K562 (cell line): Measurements from ENCODE around the gene WFIKKN1. TPM values are rescaled to one million over a fixed set of nuclear protein-coding genes. Genes with fewer than 3 reads are reported as not detected.

Source experiments
- CHCHD3 ChIP-seq: fragments of 250-450 bp; sonication (Bioruptor Pico); IDR thresholded peaks from 2 replicates; pipeline ENCODE4 v2.1.2; 2022; ENCODE audit warnings: mild to moderate bottlenecking
- CTBP1 ChIP-seq: fragments of 450-650 bp; IDR thresholded peaks from 2 replicates; pipeline ENCODE4 v1.6.1; 2016; ENCODE audit warnings: borderline replicate concordance
- MBD2 ChIP-seq: sonication (generic); IDR thresholded peaks from 2 replicates; pipeline ENCODE4 v1.6.1; 2016; ENCODE audit warnings: low read depth, borderline replicate concordance
- MED1 ChIP-seq: sonication (generic); formaldehyde crosslinking; IDR thresholded peaks from 2 replicates; pipeline ENCODE4 v1.8.1; 2023; ENCODE audit warnings: missing genetic modification reagents, borderline replicate concordance
- NCOA1 ChIP-seq: fragments of 450-650 bp; IDR thresholded peaks from 2 replicates; pipeline ENCODE4 v1.6.1; 2016; ENCODE audit warnings: low read depth
- TFAP4 ChIP-seq: sonication (generic); formaldehyde crosslinking; IDR thresholded peaks from 2 replicates; pipeline ENCODE4 v1.8.0; 2022; ENCODE audit warnings: missing genetic modification reagents, mild to moderate bottlenecking, moderate library complexity, borderline replicate concordance
- ZKSCAN8 ChIP-seq: fragments of 200-800 bp; sonication (Bioruptor generic); IDR thresholded peaks from 2 replicates; pipeline ENCODE4 v1.6.1; 2016; ENCODE audit warnings: missing genetic modification characterization, missing compliant biosample characterization
- ZNF766 ChIP-seq: fragments of 200-800 bp; sonication (Bioruptor generic); conservative IDR thresholded peaks from 2 replicates; pipeline ENCODE4 v1.6.1; 2016; ENCODE audit warnings: missing genetic modification characterization, missing compliant biosample characterization
- polyA plus RNA-seq, 8 experiments: library from polyadenylated mRNA; depleted of rRNA in 4 of 8; stranded (reverse) in 5 of 8; unstranded in 3 of 8; fragments of >200 nt; fragmentation: Nextera tagmentation in 2 of 8; fragmentation: Illumina TruSeq in 1 of 8; extraction: Ambion mirVana in 2 of 8; extraction: Trizol in 1 of 8; gene quantifications; 2 replicates each; pipeline versions ENCODE4 v1.2.1 to v1.2.3, GENCODE V29; 2011 to 2014; ENCODE audit warnings: inconsistent platforms in 1 of 8, missing spikeins in 1 of 8
- total RNA-seq, 7 experiments: library from RNA; depleted of rRNA in 6 of 7; stranded (reverse); fragments of >200 nt in 6 of 7; fragmentation: Illumina TruSeq in 2 of 7; extraction: Trizol in 2 of 7; gene quantifications; 2 replicates each; pipeline versions ENCODE4 v1.2.1 to v1.2.3, GENCODE V29; 2011 to 2021; ENCODE audit warnings: low replicate concordance in 1 of 7
- TF ChIP-seq, protein P1 (sequence below), 2 experiments: fragments of 450-650 bp; formaldehyde crosslinking in 1 of 2; IDR thresholded peaks; 2 replicates each; pipeline versions ENCODE4 v1.4.0 to v1.6.1; 2014 to 2020; ENCODE audit warnings: mild to moderate bottlenecking in 2 of 2, borderline replicate concordance in 1 of 2, low read depth in 1 of 2

WFIKKN1 gene
- total and polyA plus RNA-seq, 9 of the 15 experiments (the other 6 are each of a cell fraction or from before 2014, with no cell fraction given), result 0.14 to 1.1 (median 0.50) TPM; not detected in 4

DNA sequence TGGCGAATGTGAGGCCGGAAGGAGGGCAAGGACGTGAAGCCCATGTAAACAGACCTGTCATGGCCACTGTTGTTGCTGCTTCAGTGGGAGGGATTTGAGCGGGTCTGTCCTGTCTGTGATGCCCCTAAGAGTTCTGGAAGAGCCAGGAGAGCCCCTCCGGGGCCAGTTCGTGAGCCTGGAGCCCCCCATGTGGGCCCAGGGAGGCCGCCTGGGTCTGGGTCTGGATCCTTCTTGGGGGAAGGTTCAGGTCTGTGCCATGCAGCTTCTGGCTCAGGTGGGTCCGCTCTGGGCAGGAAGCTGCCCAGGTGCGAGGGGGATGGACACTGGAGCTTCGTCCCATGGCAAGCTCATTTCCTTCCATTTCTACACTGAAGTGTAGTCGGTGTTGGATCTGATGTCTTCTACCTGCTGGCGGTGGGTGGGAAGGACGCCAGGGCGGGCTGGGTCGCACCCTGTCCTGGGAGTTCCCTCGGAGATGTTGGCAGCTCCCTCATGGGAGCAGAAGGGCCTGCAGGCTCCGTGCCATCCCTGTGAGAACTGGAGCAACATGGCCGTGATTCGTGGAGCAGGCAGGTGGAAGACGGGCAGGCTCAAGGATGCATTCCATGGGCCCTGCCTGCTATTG is 11.2 kb upstream of the WFIKKN1 start (continued):
- TF ChIP-seq, protein P1, sequence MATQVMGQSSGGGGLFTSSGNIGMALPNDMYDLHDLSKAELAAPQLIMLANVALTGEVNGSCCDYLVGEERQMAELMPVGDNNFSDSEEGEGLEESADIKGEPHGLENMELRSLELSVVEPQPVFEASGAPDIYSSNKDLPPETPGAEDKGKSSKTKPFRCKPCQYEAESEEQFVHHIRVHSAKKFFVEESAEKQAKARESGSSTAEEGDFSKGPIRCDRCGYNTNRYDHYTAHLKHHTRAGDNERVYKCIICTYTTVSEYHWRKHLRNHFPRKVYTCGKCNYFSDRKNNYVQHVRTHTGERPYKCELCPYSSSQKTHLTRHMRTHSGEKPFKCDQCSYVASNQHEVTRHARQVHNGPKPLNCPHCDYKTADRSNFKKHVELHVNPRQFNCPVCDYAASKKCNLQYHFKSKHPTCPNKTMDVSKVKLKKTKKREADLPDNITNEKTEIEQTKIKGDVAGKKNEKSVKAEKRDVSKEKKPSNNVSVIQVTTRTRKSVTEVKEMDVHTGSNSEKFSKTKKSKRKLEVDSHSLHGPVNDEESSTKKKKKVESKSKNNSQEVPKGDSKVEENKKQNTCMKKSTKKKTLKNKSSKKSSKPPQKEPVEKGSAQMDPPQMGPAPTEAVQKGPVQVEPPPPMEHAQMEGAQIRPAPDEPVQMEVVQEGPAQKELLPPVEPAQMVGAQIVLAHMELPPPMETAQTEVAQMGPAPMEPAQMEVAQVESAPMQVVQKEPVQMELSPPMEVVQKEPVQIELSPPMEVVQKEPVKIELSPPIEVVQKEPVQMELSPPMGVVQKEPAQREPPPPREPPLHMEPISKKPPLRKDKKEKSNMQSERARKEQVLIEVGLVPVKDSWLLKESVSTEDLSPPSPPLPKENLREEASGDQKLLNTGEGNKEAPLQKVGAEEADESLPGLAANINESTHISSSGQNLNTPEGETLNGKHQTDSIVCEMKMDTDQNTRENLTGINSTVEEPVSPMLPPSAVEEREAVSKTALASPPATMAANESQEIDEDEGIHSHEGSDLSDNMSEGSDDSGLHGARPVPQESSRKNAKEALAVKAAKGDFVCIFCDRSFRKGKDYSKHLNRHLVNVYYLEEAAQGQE (IDR thresholded peaks at IDR 0.05; ENCODE audit: borderline replicate concordance), result no peak
- TF ChIP-seq, protein P1 (CRISPR knock-in tag; IDR thresholded peaks at IDR 0.05; ENCODE audit: low read depth), result no peak
- TF ChIP-seq CHCHD3 (CRISPR knock-in tag) (no peak), TFAP4 (CRISPR knock-in tag) (no peak), ZNF766 (CRISPR knock-in tag) (no peak), ZKSCAN8 (CRISPR knock-in tag) (no peak), CTBP1 (no peak), MBD2 (no peak), MED1 (CRISPR knock-in tag) (no peak), NCOA1 (no peak)
- TF ChIP-seq, all 486 proteins: peak for 0
